T-helper 17 cell (primary cell): Measurements from ENCODE around the gene CHMP6. TPM values are rescaled to one million over a fixed set of nuclear protein-coding genes. Genes with fewer than 3 reads are reported as not detected.
A peak's percentile ranks its signal among the peaks of the same experiment; 100 is the strongest.

Experiments used
- ATAC-seq: fragments of 150-1000 bp; cut with Tn5 transposase; 2 replicates; pipeline ENCODE4 v1.10.0; 2021; ENCODE audit warnings: mild to moderate bottlenecking, moderate library complexity
- DNase-seq, 3 donors: peaks; one replicate each; pipeline versions ENCODE4 v3.0.0 to v3.0.0-alpha.2; 2020 to 2021
- H3K9me3 ChIP-seq: one replicate; pipeline ENCODE4 v1.7.0; 2013; ENCODE audit warnings: low read length, mild to moderate bottlenecking; ENCODE audit not compliant: control insufficient read depth, poor library complexity, severe bottlenecking
- H3K27ac Mint-ChIP-seq: one replicate; pipeline ENCODE4 v1.8.0; 2022; ENCODE audit warnings: mild to moderate bottlenecking, moderate library complexity, mixed read lengths
- H3K27me3 Mint-ChIP-seq: one replicate; pipeline ENCODE4 v1.8.0; 2022; ENCODE audit warnings: mixed read lengths
- H3K36me3 Mint-ChIP-seq: one replicate; pipeline ENCODE4 v1.8.0; 2022; ENCODE audit warnings: low read depth, mixed read lengths
- H3K4me1 Mint-ChIP-seq: one replicate; pipeline ENCODE4 v1.8.0; 2022; ENCODE audit warnings: mild to moderate bottlenecking, mixed read lengths
- H3K4me3 Mint-ChIP-seq: one replicate; pipeline ENCODE4 v1.8.0; 2022; ENCODE audit warnings: mild to moderate bottlenecking, moderate library complexity, mixed read lengths
- total RNA-seq, 4 donors: library from RNA in 2 of 4; stranded (reverse) in 2 of 4; gene quantifications; one replicate each; pipeline ENCODE4 v1.2.3 and lab custom pipeline; 2022 to 2026

Gene CHMP6
- total RNA-seq, 2 donors from 2014 or later, result 21.0 to 25.6 TPM

GRCh38 chr17:80961541-80962330 is 29.9 kb upstream of the CHMP6 start:
- H3K27ac Mint-ChIP-seq, result no peak overlapping the region
- no peak overlapping the region for H3K4me3 Mint-ChIP-seq
- H3K27me3 Mint-ChIP-seq, result no peaks in the 10 kb centered on the region
- H3K36me3 Mint-ChIP-seq, result peaks cover 2% of the 10 kb centered on the region
- no peaks in the 10 kb centered on the region for H3K9me3 ChIP-seq
- no peak for DNase-seq
- H3K4me1 Mint-ChIP-seq, result no peaks in the 10 kb centered on the region
- ATAC-seq, result no peak

DNA sequence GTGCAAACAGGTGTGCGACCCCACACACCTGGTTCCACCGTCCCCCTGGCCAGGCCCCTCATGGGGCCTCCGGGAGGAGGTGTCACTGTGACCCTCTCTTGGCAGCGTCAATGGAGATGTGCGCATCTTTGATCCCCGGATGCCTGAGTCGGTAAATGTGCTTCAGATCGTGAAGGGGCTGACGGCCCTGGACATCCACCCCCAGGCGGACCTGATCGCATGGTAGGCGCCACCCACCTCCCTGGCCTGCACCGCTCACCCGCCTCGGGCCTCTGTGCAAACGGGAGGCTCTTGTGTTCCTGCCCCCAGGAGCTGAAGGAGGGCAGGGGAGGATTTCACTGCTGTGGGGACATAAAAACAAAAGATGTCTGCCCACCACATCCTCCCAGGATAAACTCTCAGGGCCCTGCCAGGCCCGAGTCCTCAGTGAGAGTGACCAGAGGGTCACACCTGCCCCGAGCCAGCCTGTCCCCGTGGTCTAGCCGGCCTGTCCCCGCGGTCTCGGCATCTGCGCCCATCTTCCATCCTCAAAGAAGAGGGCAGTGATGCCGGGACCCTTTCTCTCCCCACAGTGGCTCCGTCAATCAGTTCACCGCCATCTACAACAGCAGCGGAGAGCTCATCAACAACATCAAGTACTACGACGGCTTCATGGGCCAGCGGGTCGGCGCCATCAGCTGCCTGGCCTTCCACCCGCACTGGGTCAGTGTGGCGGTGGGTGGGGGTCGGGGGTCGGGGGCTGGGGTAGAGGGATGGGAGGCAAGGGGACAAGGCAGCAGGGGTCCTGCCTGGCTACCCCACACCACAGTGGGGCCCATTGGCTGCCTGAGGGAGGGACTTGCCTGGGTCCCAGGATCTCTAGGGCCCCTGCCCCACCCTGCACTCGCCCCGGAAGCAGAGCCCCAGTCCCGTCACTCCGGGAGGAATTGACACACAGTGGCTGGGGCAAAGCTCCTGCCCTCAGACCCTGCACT is 29.0 kb upstream of the CHMP6 start:
- H3K9me3 ChIP-seq, result no peaks in the 10 kb centered on the region
- Mint-ChIP-seq H3K4me3 (no peak overlapping the region), H3K27me3 (no peaks in the 10 kb centered on the region), H3K27ac (no peak overlapping the region), H3K36me3 (peaks cover 2% of the 10 kb centered on the region), H3K4me1 (no peaks in the 10 kb centered on the region)
- no peak for DNase-seq
- ATAC-seq, result no peak

GRCh38 chr17:80963812-80964543 is 27.7 kb upstream of the CHMP6 start:
- ATAC-seq (no peak), DNase-seq (no peak)
- Mint-ChIP-seq H3K27me3 (no peaks in the 10 kb centered on the region), H3K4me1 (peaks cover 3% of the 10 kb centered on the region), H3K4me3 (no peak overlapping the region), H3K27ac (no peak overlapping the region), H3K36me3 (peaks cover 2% of the 10 kb centered on the region)
- no peaks in the 10 kb centered on the region for H3K9me3 ChIP-seq

GRCh38 chr17:80964544-80964856 is 27.1 kb upstream of the CHMP6 start:
- Mint-ChIP-seq H3K4me1 (peaks cover 3% of the 10 kb centered on the region), H3K27ac (no peak overlapping the region), H3K36me3 (peaks cover 2% of the 10 kb centered on the region)

GRCh38 chr17:80964859-80965580 is 26.6 kb upstream of the CHMP6 start:
- no peaks in the 10 kb centered on the region for H3K9me3 ChIP-seq
- H3K36me3 Mint-ChIP-seq, result peaks cover 2% of the 10 kb centered on the region
- H3K4me1 Mint-ChIP-seq, result peaks cover 3% of the 10 kb centered on the region
- ATAC-seq (no peak), DNase-seq (no peak)
- H3K27me3 Mint-ChIP-seq, result no peaks in the 10 kb centered on the region
- H3K27ac Mint-ChIP-seq, result peak overlapping the region; percentile 41
- no peak overlapping the region for H3K4me3 Mint-ChIP-seq

More at GRCh38 chr17:80964544-80964856, 27.1 kb upstream of the CHMP6 start:
- Mint-ChIP-seq H3K4me3 (no peak overlapping the region), H3K27me3 (no peaks in the 10 kb centered on the region)
- ATAC-seq (no peak), DNase-seq (no peak)
- no peaks in the 10 kb centered on the region for H3K9me3 ChIP-seq

- Mint-ChIP-seq H3K27me3 (no peaks in the 10 kb centered on the region), H3K36me3 (peaks cover 2% of the 10 kb centered on the region), H3K4me1 (peaks cover 7% of the 10 kb centered on the region), H3K4me3 (no peak overlapping the region), H3K27ac (peak overlapping the region; percentile 41)
- no peak for ATAC-seq
- no peak for DNase-seq
- no peaks in the 10 kb centered on the region for H3K9me3 ChIP-seq
These were observed 26.0 kb upstream of the CHMP6 start for GRCh38 chr17:80965606-80966005.

- H3K36me3 Mint-ChIP-seq, result peaks cover 2% of the 10 kb centered on the region
- no peak overlapping the region for H3K4me3 Mint-ChIP-seq
- no peak for ATAC-seq
- no peaks in the 10 kb centered on the region for H3K9me3 ChIP-seq
- DNase-seq, result no peak
- no peaks in the 10 kb centered on the region for H3K27me3 Mint-ChIP-seq
- H3K27ac Mint-ChIP-seq, result peak overlapping the region; percentile 21
- H3K4me1 Mint-ChIP-seq, result peaks cover 7% of the 10 kb centered on the region
These were observed 24.2 kb upstream of the CHMP6 start for GRCh38 chr17:80967404-80967872.

DNA sequence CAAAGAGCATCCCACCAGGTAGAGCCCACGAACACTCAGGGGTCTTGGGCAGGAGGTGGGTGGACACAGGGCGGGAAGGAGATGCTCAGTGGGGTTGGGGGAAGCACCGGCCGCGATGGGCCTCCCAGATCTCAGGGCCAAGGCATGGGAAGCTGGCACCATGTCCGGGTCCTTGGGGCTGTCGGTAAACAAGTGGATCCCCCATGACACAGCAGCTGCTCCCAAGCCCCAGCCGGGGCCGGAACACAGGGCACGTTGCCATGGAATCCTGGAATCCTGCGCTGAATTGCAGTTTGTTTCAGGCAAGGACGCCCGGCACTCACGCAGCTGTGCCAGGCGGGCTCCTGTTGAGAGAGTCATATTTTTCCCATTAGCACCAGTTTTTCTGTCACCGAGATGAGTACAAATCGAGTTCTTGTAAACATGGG is 23.0 kb upstream of the CHMP6 start:
- ATAC-seq, result no peak
- H3K4me3 Mint-ChIP-seq, result no peak overlapping the region
- no peaks in the 10 kb centered on the region for H3K9me3 ChIP-seq
- peaks cover 7% of the 10 kb centered on the region for H3K4me1 Mint-ChIP-seq
- peak overlapping the region; percentile 47 for H3K27ac Mint-ChIP-seq
- DNase-seq, result no peak
- H3K27me3 Mint-ChIP-seq, result no peaks in the 10 kb centered on the region
- H3K36me3 Mint-ChIP-seq, result peaks cover 2% of the 10 kb centered on the region

GRCh38 chr17:80969030-80969673 is 22.5 kb upstream of the CHMP6 start:
- ATAC-seq, result no peak
- H3K4me3 Mint-ChIP-seq, result no peak overlapping the region

DNA sequence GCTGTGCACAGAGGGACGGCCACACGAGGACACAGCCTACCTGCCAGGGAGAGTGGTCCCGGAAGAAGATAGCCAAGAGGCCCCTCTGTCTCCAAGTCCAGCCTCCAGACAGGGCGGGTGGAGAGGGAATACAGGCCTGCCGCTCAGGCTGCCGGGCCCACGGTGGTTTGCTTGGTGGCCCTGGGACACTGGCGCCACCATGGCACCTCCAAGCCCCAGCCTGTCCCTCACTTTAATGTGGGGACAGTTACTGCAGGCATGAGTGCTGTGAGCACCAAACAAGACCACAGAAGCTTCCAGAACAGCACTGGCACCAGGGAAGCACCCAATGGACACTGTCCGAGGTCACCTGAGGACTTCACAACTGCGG is 22.0 kb upstream of the CHMP6 start:
- no peaks in the 10 kb centered on the region for H3K9me3 ChIP-seq
- peaks cover 8% of the 10 kb centered on the region for H3K27me3 Mint-ChIP-seq
- DNase-seq (no peak), ATAC-seq (no peak)
- peaks cover 7% of the 10 kb centered on the region for H3K4me1 Mint-ChIP-seq
- H3K4me3 Mint-ChIP-seq, result no peak overlapping the region
- H3K36me3 Mint-ChIP-seq, result peaks cover 4% of the 10 kb centered on the region
- no peak overlapping the region for H3K27ac Mint-ChIP-seq

More at GRCh38 chr17:80969030-80969673, 22.5 kb upstream of the CHMP6 start:
- H3K27ac Mint-ChIP-seq, result no peak overlapping the region
- peaks cover 2% of the 10 kb centered on the region for H3K36me3 Mint-ChIP-seq
- DNase-seq, result no peak
- no peaks in the 10 kb centered on the region for H3K9me3 ChIP-seq
- H3K4me1 Mint-ChIP-seq, result peaks cover 7% of the 10 kb centered on the region
- peaks cover 3% of the 10 kb centered on the region for H3K27me3 Mint-ChIP-seq

- no peaks in the 10 kb centered on the region for H3K9me3 ChIP-seq
- Mint-ChIP-seq H3K4me3 (peak overlapping the region; percentile 49), H3K36me3 (peaks cover 4% of the 10 kb centered on the region), H3K4me1 (peaks cover 7% of the 10 kb centered on the region), H3K27ac (no peak overlapping the region), H3K27me3 (peaks cover 13% of the 10 kb centered on the region)
- ATAC-seq (peak; percentile 72), DNase-seq (peak in 1 of 3 donors; percentile 37)
These were observed 21.4 kb upstream of the CHMP6 start for GRCh38 chr17:80970044-80970761.
